Measurements from ENCODE around the gene LIMS1. TPM values are rescaled to one million over a fixed set of nuclear protein-coding genes. Genes with fewer than 3 reads are reported as not detected.
A peak's percentile ranks its signal among the peaks of the same experiment; 100 is the strongest.

Gene LIMS1
- total RNA-seq, 1 experiment from 2014 or later = 37.8 TPM

GRCh38 chr2:108552566-108552965 lies 18.3 kb downstream of the LIMS1 start:
- DNase-seq (ENCODE audit: low read depth) = no peak

- DNase-seq (ENCODE audit: low read depth) = no peak
Observed at GRCh38 chr2:108553209-108553919, 19.1 kb downstream of the LIMS1 start.

DNA sequence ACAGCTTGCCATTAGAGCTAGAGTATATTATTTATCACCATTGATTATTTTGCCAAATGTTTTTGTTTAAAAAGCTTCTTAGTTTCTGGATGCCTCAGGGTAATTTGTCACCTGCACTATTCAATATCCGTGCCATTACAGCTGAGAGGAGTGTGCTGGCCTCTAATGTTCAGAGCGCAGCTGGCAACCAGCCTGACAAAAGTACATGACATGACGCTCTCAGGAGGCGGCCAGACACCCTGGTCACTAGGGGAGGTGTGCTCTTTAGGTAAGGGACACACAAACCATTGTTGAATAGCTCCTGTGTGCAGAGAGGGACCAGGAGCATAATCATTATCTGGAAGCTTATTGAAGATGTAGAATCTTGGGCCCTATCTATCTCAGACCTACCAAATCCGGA lies 20.3 kb downstream of the LIMS1 start:
- DNase-seq (ENCODE audit: low read depth) = no peak

DNA sequence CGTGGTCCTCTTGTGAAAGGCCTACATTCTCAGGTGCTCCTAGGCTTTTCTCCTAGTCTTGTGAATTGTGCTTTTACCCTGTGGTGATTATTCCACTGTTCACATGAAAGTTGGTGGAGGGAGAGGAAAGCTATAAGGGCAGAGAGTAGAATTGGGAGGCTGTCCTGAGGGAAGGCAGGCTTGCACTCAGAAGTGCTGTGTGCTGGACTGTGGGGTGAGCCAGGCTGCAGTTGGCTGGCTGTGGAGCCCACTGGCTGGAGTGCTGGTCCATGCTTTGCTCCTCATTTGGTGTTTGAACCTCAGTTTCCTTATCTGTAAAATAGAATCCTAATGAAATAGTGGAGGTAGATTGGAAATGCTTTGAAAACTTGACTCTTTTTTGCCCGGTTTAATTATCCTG lies 21.3 kb downstream of the LIMS1 start:
- DNase-seq (ENCODE audit: low read depth) = no peak

DNA sequence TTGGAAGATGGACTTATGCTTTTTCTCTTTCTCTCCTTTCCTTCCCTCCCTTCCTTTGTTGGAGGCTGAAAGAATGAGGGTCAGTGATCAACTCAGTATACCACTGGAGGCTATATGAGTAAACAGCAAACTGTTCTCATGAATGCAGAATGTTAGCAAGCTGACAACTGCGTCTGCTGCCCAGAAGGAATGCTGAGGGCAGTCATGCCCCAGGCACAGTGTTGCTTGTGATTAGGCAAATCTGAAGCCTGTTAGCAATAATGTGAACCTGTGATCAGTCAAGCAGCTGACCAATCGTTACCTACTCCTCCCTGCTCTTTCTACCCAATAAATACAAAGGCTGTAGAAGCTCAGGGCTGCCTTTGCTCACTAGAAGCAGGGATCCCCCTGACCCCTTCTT lies 22.3 kb downstream of the LIMS1 start:
- DNase-seq (ENCODE audit: low read depth) = peak; percentile 67

- no peak for DNase-seq (ENCODE audit: low read depth)
Observed at GRCh38 chr2:108560241-108560811, 26.1 kb downstream of the LIMS1 start.

DNA sequence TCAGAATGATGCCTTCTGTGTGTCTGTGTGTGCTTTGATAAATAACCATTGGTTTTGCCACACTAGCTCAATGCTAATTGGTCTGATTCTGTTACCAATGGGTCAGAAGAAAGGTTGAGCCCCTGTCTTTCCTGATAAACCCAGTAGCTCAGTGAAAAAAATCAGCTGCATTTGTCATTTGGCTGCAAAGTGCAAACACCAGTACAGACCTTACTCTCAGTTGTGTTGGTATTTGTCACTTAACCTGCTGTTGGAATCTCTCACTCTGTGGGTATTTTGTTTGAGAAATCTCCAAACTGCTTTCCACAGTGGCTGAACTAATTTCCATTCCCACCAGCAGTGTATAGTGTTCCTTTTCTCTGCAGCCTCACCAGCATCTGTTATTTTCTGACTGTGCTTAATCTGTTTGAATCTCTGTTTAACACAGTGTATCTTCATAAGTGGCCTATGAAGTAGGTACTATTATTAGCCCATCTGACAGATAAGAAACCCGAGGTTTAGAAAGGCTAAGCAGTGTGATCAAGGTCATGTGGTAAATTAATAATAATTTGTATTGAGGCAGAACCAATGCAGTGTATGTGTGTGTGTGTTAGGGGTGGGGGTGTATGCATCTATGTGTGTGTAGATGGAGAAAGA lies 26.7 kb downstream of the LIMS1 start:
- DNase-seq (ENCODE audit: low read depth) = no peak

- DNase-seq (ENCODE audit: low read depth) = no peak
Observed at GRCh38 chr2:108562274-108562673, 28.0 kb downstream of the LIMS1 start.

DNA sequence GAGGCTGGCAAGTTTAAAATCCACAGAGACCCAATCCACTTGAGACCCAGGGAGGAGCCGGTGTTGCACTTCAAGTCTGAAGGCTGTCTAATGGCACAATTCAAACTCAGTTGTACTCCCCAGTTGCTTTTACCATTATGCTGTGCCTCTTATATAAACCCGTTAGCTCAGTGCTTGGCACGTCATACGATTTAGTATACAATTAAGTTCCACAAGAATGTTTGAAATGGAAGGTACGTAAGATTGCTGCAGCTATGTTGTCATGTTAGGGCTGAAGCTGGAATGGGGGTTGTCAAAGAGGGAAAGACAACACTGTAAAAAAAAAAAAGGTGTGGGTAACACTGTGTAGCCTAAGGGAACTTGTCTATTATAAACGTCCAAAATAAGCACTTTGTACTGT lies 30.2 kb downstream of the LIMS1 start:
- no peak for DNase-seq (ENCODE audit: low read depth)

GRCh38 chr2:108565778-108566375 lies 31.6 kb downstream of the LIMS1 start:
- DNase-seq (ENCODE audit: low read depth) = no peak

GRCh38 chr2:108570416-108570815 lies 36.1 kb downstream of the LIMS1 start:
- peak; percentile 89 for DNase-seq (ENCODE audit: low read depth)

GRCh38 chr2:108571286-108571685 lies 37.0 kb downstream of the LIMS1 start:
- DNase-seq (ENCODE audit: low read depth) = peak; percentile 69

- DNase-seq (ENCODE audit: low read depth) = no peak
Observed at GRCh38 chr2:108573061-108573460, 38.8 kb downstream of the LIMS1 start.

DNA sequence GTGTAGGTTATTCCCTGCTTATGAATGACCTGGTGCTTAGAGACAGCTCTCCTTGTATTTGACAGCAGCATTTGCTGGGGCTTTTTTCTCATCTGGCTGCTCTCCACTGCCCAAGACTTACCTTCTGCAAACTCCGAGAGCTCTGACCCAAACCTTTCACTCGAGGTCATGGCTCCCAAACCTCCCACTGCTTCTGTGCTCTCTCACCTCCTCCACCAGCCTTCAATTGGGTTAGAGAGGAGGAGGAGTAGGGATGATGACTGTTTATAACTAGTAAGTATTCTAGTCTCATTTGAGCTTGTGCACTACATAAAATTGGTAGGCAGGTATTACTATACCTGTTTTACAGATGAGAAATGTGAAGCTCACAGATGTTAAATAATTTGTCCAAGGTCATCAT lies 40.1 kb downstream of the LIMS1 start:
- DNase-seq (ENCODE audit: low read depth) = no peak

DNA sequence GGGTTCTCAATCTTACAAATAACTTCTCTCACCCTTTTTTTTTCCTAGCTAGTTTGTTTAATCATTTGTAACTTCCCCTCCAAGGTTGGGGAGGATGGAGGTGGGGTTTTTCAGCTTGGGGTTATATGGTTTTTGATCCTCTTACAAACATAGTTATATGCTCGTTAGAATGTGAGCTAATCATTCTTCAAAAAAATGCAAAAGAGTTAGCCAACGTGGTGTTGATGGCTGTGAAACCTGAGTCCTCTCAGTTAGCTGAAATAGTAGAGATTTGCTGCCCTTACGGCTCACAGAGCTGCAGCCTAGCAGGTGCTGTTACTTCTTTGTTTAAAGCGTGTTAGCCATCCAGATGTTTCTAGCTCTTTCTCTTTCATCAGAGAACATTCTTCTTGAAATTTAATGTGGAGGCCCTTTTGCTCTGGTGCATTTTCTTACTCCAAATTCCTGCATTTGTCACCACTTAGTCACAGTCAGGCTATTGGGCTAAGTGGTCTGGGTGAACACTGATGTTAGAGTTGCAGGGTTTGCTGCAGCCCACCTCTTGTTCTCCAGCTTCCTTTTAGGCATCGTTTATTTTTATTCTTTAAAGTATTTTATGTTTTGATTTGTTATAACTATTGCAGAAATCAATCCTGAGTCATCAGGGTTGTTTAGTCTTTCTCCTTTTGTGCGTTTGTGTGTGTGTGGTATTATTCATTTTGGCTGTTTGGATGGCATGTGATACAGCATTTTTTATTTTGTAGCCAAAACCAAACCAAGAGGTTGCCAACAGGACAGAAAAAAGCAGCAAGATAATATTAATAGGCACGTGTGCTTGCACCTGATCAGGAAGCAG lies 41.1 kb downstream of the LIMS1 start:
- peak; percentile 80 for DNase-seq (ENCODE audit: low read depth)

DNA sequence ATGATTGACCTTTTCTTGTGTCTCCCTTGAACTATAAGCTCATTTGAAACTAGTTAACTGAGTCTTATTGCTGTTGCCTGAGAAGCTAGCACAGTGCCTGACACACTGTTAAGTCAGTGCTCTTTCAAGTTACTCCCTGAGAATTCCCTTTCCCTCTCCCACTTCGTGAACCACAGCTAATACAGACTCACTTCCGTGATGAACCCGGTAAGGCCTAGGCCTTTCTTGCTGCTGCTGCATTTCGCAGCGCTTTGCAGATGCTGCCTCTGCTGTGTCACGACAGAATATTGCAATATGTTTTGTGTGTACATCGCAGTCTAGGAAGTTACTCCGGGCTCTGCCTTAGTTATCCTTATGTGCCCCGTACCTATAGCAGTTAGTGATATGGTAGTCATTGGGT lies 42.8 kb downstream of the LIMS1 start:
- no peak for DNase-seq (ENCODE audit: low read depth)

- DNase-seq (ENCODE audit: low read depth) = peak; percentile 60
Observed at GRCh38 chr2:108579623-108580022, 45.4 kb downstream of the LIMS1 start.

- no peak for DNase-seq (ENCODE audit: low read depth)
Observed at GRCh38 chr2:108580050-108580449, 45.8 kb downstream of the LIMS1 start.

DNA sequence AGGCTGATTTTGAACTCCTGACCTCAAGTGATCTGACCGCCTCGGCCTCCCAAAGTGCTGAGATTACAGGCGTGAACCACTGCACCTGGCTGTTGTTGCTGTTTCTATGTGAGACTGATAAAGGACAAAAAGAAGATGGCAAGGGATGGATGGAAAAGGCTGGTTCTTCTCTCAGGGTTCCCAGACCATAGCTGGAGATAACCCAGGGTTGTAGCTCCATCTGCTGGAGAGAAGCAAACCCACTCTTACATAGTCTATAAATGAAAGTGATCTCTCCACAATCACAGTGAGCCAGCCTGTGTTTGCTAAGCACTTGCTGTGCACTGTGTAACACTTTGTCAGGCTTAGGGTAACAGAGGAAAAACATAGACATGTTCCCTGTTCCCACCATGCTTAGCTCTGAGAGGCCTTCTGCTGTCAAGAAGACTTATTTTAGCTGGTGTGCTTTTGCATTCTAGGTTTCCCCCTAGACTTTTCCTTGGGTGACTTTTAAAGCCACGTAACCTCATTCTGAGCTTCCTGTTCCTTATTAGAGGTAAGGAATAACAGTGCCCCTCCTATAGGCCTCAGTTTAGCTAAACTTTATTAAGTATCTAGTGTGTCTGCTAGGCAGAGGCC lies 49.7 kb downstream of the LIMS1 start:
- peak; percentile 80 for DNase-seq (ENCODE audit: low read depth)

DNA sequence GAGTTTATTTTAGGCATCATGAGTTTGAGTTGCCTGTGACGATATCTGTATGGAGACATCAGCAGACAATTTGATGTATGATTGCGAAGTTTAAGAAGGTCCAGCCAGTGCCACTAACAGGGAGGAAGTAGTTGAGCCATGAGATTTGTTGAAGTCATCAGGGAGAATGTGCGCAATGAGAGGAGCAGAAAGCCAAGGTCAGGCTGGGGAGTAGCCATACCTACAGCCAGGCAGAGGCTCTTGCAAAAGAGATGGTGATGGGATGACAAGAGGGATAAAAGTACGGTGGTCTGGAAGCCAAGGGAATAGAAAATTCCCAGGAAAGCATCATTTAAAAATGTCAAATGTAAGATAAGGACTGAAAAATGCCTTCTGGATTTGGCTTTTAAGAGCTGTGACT lies 51.2 kb downstream of the LIMS1 start:
- no peak for DNase-seq (ENCODE audit: low read depth)

DNA sequence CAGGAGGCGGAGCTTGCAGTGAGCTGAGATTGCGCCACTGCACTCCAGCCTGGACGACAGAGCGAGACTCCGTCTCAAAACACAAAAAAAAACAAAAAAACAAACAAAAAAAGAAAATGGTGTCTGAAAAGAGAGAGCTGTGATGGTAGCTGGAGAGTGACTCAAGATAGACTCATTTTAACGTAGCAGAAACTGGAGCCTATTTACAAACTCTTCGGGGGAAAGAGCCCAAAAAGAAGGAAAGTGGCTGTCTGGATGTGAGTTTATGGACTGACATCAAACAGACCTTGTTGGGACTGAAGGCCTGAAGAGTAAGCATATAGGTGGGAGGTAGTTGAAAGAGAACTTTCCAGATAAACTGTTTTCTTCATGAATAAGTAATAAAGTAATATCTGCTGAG lies 51.8 kb downstream of the LIMS1 start:
- peak; percentile 53 for DNase-seq (ENCODE audit: low read depth)

DNA sequence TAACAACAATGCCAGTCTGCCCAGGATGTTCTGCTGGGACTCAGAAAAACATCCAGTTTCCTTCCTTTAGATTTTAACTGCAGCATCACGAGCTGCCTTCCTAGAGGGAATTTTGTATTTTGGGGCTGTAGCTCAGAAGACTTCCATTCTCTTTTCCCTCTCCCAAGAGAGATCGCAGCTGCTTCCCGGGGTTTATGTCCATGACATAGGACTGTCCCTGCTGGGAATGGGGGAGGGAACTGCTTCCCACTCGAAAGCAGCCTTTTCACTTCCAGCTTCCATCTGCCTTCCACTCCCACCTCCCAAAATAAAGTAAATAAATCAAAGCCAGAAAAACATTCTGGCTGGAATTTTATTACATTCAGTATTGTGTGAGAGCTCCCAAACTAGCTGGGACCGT lies 52.4 kb downstream of the LIMS1 start:
- no peak for DNase-seq (ENCODE audit: low read depth)
